NCI-H446 (cell line): Measurements from ENCODE around the gene CNMD.
"Not testable (repeated sequence)": the region's sequence is repeated elsewhere in the genome, so short reads cannot be mapped to it uniquely, and the experiment has no call there.

ENCODE experiments used
- DNase-seq, 2 experiments: peaks; one replicate each; lab custom pipeline; 2025; lab: John Stamatoyannopoulos, UW

CNMD gene

GRCh38 chr13:52744842-52745375, 5.3 kb upstream of the CNMD start:
- peak; percentile 8 to 46 for DNase-seq

DNA sequence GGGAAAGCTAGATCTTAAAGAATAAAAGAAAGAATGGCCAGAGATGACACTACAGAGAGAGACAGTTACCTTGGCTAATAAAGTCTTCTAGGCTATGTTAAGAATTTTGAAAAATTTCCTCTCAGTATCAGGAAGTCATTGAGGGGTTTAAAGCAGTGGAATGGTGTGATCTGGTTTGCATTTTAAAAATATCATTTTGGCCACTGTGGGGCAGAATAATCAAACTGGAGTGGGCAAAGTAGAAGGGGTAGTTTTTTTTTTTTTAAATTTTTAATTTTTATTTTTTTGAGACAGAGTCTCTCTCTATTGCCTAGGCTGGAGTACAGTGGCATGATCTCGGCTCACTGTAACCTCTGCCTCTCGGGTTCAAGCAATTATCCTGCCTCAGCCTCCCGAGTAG, 4.4 kb upstream of the CNMD start:
- no peak for DNase-seq

- DNase-seq = no peak
These were observed 3.9 kb upstream of the CNMD start for GRCh38 chr13:52743569-52743968.

DNA sequence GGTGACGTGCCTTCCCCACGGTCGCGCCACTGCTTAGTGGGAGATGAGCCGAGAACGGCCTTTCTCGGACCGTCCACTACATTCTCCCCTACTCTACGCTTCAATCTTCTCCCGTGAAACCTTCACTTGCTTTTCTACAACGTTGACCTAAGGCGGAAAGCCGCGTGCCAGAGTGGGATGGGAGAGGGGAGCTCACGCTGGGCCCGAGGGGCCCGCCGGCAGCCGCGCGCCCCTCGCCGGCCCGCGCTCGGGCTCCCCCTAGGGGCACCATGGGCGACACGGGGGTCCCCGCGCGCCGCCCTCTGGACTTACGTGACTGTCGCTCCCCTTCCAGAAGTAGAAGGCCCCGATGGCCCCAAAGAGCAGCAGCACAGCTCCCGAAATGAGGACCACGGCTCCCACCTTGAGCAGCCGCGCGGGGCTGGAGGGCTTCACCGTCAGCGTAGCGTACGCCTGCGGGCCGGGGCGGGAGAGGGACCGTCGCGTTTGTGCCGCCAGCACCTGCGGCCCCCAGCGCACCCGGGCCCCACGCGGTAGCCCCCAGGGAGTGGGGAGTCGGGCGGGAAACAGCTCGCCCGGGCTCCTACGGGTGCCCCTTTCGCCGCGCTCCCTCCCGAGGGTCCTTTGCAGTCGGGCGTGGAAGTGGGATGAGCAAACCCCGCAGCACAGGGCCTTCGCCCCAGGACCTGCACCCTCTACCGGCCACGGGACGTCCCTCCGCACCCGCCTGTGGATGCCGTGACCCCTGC, 727 bp downstream of the CNMD start:
- DNase-seq = no peak

GRCh38 chr13:52737965-52738364, 1.7 kb downstream of the CNMD start:
- no peak for DNase-seq

GRCh38 chr13:52737451-52737850, 2.2 kb downstream of the CNMD start:
- DNase-seq = no peak

DNA sequence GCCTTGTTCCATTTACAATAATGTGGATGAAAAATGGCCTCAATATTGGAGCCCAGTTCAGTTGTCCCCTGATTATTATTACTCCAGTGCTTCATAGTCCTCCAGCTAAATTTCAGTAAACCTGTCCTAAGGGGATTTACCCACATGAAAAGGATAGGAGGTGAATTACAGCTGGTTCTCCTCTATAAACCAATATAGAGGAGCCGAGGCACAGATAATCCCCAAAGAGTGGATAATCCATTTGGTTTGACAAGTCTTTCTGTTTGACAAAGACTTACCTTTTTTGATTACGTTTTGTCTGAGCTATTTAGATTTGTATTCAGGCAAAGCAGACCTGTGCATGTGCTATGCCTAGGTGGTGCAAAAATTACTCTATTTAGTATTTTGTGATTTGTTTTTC, 2.7 kb downstream of the CNMD start:
- no peak for DNase-seq

DNA sequence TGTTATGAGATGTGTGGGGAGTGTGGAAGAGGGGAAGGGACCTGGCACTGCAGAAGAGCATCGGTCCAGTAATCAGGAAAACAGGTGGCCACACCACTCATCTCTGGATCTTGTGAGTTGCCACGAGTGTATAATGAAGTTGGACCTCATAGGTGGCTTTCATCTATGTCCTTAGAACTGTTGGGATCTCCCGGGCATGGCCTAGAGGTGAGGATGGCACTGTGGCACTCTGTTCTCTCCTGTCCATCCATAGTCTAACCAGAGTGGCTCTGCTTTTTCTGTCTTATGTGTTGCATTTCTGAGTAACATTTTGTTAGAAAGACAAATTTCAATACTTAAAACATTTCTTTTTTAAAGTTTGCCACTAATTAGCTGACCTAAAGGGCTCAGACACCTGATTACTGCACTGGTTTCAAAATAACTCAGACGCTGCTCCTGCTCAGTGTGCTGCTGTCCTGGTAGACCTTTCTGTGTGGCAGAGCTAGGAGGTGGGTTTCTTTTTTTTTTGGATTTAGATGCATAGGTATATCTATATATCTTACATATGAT, 5.5 kb downstream of the CNMD start:
- DNase-seq = no peak

- DNase-seq = no peak
These were observed 13.4 kb downstream of the CNMD start for GRCh38 chr13:52726258-52726657.

GRCh38 chr13:52725302-52725701, 14.3 kb downstream of the CNMD start:
- no peak for DNase-seq

DNA sequence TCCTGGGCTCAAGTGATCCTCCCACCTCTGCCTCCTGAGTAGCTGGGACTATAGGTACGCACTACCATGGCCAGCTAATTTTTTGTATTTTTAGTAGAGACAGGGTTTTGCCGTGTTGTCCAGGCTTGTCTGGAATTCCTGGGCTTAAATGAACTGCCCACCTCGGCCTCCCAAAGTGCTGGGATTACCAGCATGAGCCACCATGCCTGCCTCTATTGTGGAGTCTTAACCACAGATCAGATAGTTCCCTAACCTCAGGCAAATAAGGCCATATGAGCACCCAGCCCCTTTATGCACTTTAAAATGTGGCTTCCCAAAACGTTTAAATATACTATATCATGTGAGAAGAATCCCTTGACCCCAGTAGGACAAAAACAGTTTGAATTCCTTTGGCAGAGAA, 16.4 kb downstream of the CNMD start:
- no peak for DNase-seq

DNA sequence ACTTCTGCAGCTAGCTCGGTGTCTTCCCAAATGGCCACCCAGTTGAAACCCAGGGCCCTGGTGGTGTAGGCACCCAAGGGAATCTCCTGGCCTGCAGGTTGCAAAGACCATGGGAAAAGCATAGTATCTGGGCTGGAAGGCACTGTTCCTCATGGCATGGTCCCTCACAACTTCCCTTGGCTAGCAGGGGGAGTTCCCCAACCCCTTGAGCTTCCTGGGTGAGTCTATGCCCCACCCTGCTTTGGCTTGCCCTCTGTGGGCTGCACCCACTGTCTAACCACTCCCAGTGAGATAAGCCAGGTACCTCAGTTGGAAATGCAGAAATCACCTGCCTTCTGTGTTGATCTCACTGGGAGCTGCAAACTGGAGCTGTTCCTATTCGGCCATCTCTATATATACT, 18.3 kb downstream of the CNMD start:
- not testable (repeated sequence) for DNase-seq

GRCh38 chr13:52720904-52721303, 18.7 kb downstream of the CNMD start:
- not testable (repeated sequence) for DNase-seq

- no peak for DNase-seq
These were observed 25.7 kb downstream of the CNMD start for GRCh38 chr13:52713894-52714293.

DNA sequence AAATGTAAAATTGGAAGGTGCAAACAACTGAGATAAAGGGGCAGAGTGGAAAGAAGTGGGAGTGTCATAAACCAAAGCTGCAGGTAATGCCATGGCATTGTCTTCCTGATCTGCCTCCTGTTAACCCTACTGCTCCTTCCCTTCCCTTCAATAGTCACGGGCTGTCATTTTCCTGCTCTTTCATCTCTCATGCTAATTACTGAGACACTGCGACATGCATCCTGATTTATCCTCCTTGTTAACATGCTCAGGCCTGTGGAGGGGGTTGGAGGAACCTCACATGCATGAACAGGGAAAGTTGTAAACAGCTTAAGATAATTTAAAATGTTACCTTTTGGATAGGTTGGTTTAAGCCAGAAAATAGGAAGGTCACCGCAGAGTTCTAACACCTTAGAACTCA, 27.2 kb downstream of the CNMD start:
- no peak for DNase-seq

DNA sequence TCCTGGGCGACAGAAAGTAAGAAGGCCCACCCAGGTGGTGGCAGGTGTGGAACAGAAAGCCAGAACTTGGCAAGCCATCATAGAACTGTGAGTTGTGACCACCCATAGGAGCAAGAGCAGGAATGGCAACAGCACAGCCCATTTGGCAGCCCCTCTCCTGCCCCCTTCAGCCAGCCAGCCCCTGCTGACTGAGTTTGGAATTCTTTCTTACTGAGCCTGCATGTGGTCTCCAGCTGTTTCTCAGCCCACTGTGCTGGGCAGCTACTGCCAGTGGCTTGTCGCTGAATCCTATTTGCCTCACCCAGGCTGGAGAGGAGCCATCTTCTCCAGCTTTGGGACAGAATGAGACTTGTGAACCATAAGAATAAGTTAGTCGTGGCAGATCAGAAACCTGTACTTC, 28.3 kb downstream of the CNMD start:
- no peak for DNase-seq

DNA sequence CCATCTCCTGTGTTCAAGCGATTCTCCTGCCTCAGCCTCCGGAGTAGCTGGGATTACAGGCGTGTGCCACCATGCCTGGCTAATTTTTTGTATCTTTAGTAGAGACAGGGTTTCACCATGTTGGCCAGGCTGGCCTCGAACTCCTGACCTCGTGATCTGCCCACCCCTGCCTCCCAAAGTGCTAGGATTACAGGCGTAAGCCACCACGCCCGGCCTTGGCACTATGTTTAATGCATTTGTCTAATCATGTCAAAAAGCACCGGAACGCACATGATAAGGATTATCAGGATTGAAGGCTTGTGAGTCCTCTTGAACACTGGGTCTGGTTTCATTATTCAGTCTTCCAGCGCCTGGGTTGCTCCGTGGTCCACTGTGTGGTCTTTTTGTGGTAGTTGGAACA, 31.4 kb downstream of the CNMD start:
- DNase-seq = not testable (repeated sequence)

DNA sequence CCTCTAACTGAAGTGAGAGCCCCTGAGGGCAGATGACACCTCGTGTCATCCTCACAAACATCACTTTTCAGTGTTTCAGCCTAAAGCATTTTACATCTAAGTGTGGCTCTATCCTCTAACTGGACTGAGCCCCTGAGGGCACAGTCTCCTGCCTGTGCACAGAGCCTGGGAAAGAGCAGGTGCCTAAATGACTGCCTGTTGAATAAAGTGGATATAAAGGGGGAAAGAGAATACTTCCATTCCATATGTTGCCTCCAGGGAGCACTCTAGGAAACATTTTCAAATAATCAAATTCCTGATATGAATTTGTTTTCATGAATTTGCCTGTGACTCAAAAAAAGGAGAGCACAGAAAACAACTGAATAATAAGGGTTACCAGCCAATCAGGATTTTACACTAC, 32.2 kb downstream of the CNMD start:
- DNase-seq = peak in 1 of 2 experiments; percentile 1

DNA sequence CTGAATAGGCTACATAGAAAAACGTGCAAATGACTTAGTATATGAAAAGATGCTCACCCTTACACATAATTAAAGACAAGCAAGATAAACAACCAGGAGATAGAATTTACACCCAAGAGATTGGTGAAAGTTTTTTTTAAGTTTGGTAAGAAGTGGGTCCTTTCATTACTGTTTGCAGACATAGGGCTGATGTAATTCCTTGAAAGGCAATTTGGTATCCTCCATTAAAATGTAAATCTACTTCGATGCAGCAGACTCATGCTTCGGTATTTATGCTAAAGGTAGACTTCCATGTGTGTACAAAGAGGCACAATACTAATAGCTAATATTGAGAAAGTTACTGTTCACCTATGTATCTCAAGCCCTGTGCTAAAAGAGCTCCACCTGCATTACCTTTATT, 33.5 kb downstream of the CNMD start:
- DNase-seq = no peak

- no peak for DNase-seq
These were observed 36.1 kb downstream of the CNMD start for GRCh38 chr13:52703482-52703881.

DNA sequence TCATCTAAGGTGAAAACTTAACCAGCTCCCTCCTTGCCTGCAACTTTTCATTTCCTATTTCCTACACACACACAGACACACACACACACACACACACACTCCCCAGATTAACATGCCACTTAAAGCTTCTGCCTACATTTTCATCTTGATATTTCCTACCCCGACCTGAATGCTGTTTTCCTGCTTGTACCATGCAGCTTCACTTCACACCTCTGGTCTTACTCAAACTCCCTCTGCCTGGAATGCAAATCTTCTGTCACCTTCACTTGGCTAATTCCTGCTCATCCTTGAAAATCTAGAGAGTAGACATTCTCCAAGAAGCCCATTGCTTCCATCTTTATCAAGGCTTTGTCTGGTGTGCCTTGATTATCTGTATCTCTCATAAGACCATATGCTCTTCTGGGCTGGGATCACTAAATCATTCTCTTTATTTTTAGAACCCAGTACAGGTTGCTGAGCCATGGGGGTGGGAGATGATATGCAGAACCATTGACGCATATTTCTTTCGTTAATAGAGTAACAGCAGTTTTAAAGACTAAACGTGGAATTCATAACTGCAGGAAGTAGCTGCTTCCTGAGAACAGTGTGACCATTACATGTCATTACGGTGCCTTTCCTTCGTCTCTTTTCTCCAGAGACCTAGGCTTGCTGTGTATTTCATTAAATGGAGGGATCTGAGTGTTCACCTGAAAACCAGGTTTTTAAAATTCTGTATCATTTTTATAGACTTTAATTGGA, 37.7 kb downstream of the CNMD start:
- no peak for DNase-seq

GRCh38 chr13:52696566-52696965, 43.1 kb downstream of the CNMD start:
- DNase-seq = no peak

DNA sequence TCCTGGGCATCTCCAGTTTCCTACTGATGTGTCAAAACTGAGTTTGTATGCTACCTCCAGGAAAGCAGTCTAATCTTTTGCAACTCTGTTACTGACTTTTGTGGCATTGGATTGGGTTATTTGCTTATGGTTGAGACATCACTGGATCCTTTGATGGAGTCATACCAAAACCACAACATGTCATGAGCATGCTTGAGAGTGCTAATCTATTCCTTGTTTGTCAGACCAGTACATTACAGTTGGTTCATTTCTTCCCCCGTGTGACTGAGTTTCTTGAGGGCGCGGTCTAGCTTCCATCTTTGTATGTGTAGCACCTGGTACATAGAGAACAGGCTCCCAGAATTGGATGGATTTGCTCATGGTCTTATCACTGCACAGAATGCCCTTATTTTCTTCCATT, 43.8 kb downstream of the CNMD start:
- no peak for DNase-seq
